GM12875 (cell line): ENCODE results near the gene ZSWIM6.

Experiments
- H3K4me3 ChIP-seq: one replicate; pipeline ENCODE4 v1.5.1; 2011; ENCODE audit warnings: low read depth, low read length, control low read depth
- CTCF ChIP-seq: IDR thresholded peaks from 2 replicates; pipeline ENCODE4 v1.5.1; 2011; ENCODE audit warnings: low read depth, mild to moderate bottlenecking, control low read depth, inconsistent platforms, low read length, moderate library complexity, borderline replicate concordance; ENCODE audit not compliant: insufficient read depth

The ZSWIM6 gene

GRCh38 chr5:61441742-61442141 is 109.7 kb downstream of the ZSWIM6 start:
- no peak overlapping the region for H3K4me3 ChIP-seq
- no peak for TF ChIP-seq CTCF

GRCh38 chr5:61447780-61448495 is 115.9 kb downstream of the ZSWIM6 start:
- no peak for TF ChIP-seq CTCF
- H3K4me3 ChIP-seq = no peak overlapping the region

- TF ChIP-seq CTCF = no peak
Observed at GRCh38 chr5:61449804-61450492, 117.9 kb downstream of the ZSWIM6 start.

DNA sequence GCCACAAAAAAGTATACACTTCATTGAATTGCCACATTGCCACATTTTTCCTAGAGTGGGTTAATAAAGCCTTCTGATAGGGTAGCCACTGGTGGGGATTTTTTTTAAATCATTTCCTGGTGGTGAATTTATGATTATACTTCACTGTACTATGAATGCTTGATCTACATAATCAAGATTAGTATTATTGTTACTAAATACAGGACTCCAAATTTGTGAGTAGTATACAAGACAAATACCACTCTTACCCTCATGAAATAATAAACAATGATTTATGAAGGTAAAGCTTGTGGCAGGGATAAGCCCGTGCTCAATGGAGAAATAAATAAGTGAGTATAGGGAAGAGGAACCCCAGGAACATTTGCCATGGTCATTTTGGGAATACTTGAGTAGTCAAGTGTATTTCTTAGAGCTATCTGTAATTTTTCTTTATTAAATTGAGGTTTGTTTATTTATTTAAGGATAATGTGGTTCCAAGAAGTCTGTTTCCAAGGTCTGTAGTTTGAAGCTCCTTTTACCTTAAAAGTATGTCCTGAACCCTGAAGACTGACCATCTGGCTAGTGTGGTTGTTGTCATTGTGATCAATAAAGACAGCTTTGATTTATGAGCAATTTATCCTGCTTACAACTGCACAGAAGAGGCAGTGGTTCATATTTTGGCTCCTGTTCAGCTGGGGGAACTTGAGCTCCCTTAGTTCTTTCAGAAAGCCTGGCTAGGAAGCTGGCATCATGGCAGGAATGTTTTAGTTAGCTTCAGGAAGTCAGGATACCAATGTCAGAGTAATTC is 118.6 kb downstream of the ZSWIM6 start:
- no peak for TF ChIP-seq CTCF
- no peak overlapping the region for H3K4me3 ChIP-seq

More at GRCh38 chr5:61449804-61450492, 117.9 kb downstream of the ZSWIM6 start:
- no peak overlapping the region for H3K4me3 ChIP-seq

- no peak overlapping the region for H3K4me3 ChIP-seq
- no peak for TF ChIP-seq CTCF
Observed at GRCh38 chr5:61455179-61456006, 123.3 kb downstream of the ZSWIM6 start.

GRCh38 chr5:61460471-61460870 is 128.4 kb downstream of the ZSWIM6 start:
- H3K4me3 ChIP-seq = no peak overlapping the region
- TF ChIP-seq CTCF = no peak
